ENCODE results near the gene SUPT20H.

SUPT20H gene

DNA sequence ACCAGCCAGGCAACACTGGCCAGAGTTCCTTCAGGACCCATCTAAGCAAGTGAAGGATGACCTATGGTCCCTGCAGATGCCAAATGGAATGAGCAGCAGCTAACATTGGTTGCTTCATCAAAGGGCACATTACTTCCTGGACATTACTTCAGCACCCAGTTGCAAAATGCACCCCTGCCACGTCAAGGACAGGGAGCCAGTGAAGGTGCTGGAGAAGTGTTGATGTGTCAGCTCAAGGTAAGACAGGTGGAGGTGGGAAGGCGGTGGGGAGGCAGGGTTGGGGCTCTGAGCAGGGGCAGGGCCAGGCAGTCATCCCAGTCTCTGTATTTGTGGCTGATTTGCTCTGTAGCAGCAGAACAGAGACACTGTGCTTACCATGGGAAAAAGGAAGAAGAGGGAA is 31.4 kb upstream of the SUPT20H start:
- DNase-seq (ENCODE audit: low read depth): peak; percentile 10
- H3K4me3 ChIP-seq (ENCODE audit: low read length): no peak overlapping the region
- TF ChIP-seq, protein P1, sequence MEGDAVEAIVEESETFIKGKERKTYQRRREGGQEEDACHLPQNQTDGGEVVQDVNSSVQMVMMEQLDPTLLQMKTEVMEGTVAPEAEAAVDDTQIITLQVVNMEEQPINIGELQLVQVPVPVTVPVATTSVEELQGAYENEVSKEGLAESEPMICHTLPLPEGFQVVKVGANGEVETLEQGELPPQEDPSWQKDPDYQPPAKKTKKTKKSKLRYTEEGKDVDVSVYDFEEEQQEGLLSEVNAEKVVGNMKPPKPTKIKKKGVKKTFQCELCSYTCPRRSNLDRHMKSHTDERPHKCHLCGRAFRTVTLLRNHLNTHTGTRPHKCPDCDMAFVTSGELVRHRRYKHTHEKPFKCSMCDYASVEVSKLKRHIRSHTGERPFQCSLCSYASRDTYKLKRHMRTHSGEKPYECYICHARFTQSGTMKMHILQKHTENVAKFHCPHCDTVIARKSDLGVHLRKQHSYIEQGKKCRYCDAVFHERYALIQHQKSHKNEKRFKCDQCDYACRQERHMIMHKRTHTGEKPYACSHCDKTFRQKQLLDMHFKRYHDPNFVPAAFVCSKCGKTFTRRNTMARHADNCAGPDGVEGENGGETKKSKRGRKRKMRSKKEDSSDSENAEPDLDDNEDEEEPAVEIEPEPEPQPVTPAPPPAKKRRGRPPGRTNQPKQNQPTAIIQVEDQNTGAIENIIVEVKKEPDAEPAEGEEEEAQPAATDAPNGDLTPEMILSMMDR (IDR thresholded peaks at IDR 0.05; ENCODE audit: insufficient read depth, low read depth, low read length, missing control alignments): no peak

DNA sequence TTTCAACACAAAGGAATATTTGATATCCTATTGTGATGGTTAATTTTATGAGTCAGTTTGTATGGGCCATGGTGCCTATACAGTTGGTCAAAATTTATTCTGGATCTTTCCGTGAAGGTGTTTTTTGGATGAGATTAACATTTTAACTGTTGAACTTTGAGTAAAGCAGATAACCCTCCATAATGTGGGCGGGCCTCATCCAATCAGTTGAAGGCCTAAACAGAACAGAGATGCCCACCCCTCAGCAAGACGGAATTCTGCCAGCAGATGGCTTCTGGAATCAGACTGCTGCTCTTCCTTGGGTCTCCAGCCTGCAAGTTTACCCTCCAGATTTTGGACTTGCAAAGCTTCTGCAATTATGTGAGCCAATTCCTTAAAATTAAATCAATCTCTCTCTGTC is 30.0 kb upstream of the SUPT20H start:
- DNase-seq (ENCODE audit: low read depth): no peak
- TF ChIP-seq, protein P1 (IDR thresholded peaks at IDR 0.05; ENCODE audit: insufficient read depth, low read depth, low read length, missing control alignments): no peak
- H3K4me3 ChIP-seq (ENCODE audit: low read length): no peak overlapping the region

DNA sequence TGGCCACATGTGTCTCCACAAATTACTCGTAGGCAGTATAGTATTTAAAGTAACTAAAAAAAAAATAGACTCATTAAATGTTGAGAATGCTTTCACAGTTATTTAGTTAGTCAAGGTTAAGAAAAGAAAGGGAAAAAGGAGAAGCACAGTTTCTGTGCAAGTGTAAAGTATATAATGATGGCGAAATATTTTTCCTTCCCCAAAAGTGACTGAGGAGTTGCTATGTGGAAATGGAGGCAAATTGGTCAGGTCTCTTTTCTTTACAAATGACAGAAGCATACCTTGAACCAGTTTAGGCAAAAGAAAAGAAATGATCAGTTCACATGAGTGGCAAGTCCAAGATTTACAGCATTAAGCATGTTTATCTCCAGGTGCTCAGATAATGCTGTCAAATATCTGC is 28.0 kb upstream of the SUPT20H start:
- DNase-seq (ENCODE audit: low read depth): no peak
- TF ChIP-seq, protein P1 (IDR thresholded peaks at IDR 0.05; ENCODE audit: insufficient read depth, low read depth, low read length, missing control alignments): no peak
- H3K4me3 ChIP-seq (ENCODE audit: low read length): no peak overlapping the region

DNA sequence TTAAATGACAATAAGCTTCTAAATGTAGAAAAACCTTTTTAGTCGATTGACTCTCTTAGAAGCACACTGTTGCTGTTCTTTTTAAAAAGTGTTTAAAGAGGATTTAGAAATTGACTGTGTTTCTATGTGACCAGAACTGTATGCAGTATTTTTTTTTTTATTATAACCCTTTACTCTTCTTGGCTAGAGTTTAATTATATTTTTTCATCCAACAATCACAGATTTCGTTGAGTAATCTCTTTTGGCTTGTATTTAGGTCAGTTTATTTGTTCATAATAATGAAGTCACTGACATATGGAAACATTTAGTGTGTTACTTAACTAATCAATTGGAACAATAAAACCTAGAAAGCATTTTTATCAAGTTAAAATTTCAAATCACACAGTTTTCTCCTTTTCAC is 26.1 kb upstream of the SUPT20H start:
- TF ChIP-seq, protein P1 (IDR thresholded peaks at IDR 0.05; ENCODE audit: insufficient read depth, low read depth, low read length, missing control alignments): no peak
- DNase-seq (ENCODE audit: low read depth): no peak
- H3K4me3 ChIP-seq (ENCODE audit: low read length): no peak overlapping the region

DNA sequence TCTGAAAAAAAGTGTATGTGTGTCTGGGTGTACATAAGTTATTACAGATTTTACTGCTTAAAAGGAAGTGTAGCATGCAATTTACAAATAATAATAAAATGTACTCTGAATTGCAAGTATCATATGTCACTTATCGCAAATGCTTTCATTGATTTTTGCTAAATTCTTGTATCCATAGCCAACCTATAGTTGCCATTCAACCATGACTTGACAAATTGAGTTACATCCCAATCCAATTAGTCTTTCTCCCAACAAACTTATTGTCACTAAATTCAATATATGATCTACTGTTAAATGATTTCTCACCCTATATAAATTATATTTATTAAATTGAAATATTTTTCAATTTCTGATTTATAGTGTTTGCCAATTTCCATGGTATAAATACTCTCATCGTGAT is 17.3 kb upstream of the SUPT20H start:
- H3K4me3 ChIP-seq (ENCODE audit: low read length): no peak overlapping the region
- TF ChIP-seq, protein P1 (IDR thresholded peaks at IDR 0.05; ENCODE audit: insufficient read depth, low read depth, low read length, missing control alignments): no peak
- no peak for DNase-seq (ENCODE audit: low read depth)

DNA sequence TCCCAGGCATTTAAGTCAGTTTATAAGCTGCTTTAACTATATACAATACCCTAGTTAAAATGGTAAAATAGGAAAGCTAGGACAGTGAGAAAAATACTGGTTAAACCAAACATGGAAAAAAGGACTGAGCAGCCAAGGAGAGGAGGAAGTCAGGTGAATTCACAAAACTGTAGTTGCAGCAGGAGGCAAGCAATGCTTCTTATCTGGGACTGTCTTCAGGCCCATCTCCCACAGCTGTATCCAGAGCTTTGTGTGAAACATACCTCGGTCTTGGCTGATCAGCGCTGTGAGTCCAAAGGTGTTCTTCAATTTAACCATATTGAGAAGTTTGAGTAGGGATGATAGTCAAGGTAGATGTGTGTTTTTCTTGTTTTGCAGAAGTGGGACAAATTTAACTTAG is 15.7 kb upstream of the SUPT20H start:
- DNase-seq (ENCODE audit: low read depth): no peak
- TF ChIP-seq, protein P1 (IDR thresholded peaks at IDR 0.05; ENCODE audit: insufficient read depth, low read depth, low read length, missing control alignments): no peak
- no peak overlapping the region for H3K4me3 ChIP-seq (ENCODE audit: low read length)

DNA sequence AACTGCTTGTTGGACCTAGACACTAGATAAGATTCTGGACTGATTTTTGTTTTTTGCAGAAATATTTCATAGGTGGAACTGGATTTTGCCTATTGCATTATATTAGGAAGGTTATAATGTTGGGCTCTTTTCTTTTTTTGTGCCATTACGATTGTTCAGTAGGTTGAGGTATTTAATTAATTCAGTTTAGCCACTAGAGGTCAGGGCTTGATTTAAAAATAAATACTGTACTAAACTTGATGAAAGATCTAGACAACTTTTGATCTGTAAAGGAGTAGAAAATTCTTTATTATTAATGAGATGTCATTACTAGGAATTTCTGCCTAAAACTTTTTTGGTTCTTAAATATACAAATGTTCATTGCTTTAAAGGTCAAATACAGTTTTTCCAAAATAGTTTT is 15.2 kb upstream of the SUPT20H start:
- TF ChIP-seq, protein P1 (IDR thresholded peaks at IDR 0.05; ENCODE audit: insufficient read depth, low read depth, low read length, missing control alignments): no peak
- no peak overlapping the region for H3K4me3 ChIP-seq (ENCODE audit: low read length)
- DNase-seq (ENCODE audit: low read depth): peak; percentile 41
